ENCODE measurements around the gene MSI1. TPM values are rescaled to one million over a fixed set of nuclear protein-coding genes. Genes with fewer than 3 reads are reported as not detected.

The MSI1 gene
- total and polyA plus RNA-seq, 2 experiments from 2014 or later, result 12.8 to 16.9 TPM

GRCh38 chr12:120347766-120348165 lies 21.2 kb downstream of the MSI1 start:
- H3K27me3 ChIP-seq (ENCODE audit: insufficient read depth), result no peaks in the 10 kb centered on the region
- H3K4me3 ChIP-seq, result no peak overlapping the region
- no peaks in the 10 kb centered on the region for H3K79me2 ChIP-seq (replicated peaks; ENCODE audit: insufficient read depth)
- H3F3A ChIP-seq (replicated peaks; ENCODE audit: low read depth), result no peaks in the 10 kb centered on the region
- H3K4me1 Mint-ChIP-seq, result no peaks in the 10 kb centered on the region
- no peaks in the 10 kb centered on the region; the same call in 2 of the 3 replicates for H3K9me3 Mint-ChIP-seq
- no peak overlapping the region for H3K4me3 Mint-ChIP-seq
- H2AFZ ChIP-seq, result no peak overlapping the region
- no peak for TF ChIP-seq EZH2 (IDR thresholded peaks at IDR 0.05; ENCODE audit: low read depth, unreplicated experiment)
- no peak for TF ChIP-seq ZNF114 (CRISPR knock-in tag; IDR thresholded peaks at IDR 0.05)
- TF ChIP-seq ETS1 (IDR thresholded peaks at IDR 0.05), result no peak
- TF ChIP-seq STAT1 (IDR thresholded peaks at IDR 0.05; ENCODE audit: unreplicated experiment), result no peak
- TF ChIP-seq EZH2phosphoT487 (IDR thresholded peaks at IDR 0.05; ENCODE audit: unreplicated experiment), result no peak
- no peak for TF ChIP-seq ZNF462 (CRISPR knock-in tag; IDR thresholded peaks at IDR 0.05)
- TF ChIP-seq NANOG (IDR thresholded peaks at IDR 0.05; ENCODE audit: borderline replicate concordance), result no peak
- TF ChIP-seq JUNB (IDR thresholded peaks at IDR 0.05; ENCODE audit: unreplicated experiment), result no peak
- no peak for TF ChIP-seq REST (IDR thresholded peaks at IDR 0.05; ENCODE audit: unreplicated experiment)
- no peak for TF ChIP-seq ZNF331 (CRISPR knock-in tag; IDR thresholded peaks at IDR 0.05; ENCODE audit: low read depth)
- no peak for TF ChIP-seq POLR2AphosphoS5 (IDR thresholded peaks at IDR 0.05; ENCODE audit: low read depth)
- TF ChIP-seq CTCF (conservative IDR thresholded peaks at IDR 0.05; ENCODE audit: low read depth in 2 of 2), result no peak
- no peak for TF ChIP-seq CREB1 (CRISPR knock-in tag; IDR thresholded peaks at IDR 0.05; ENCODE audit: low read depth)
- peaks cover 12% of the 10 kb centered on the region for H3K27me3 Mint-ChIP-seq (ENCODE audit: insufficient read depth, low read depth, poor library complexity)
- no peaks in the 10 kb centered on the region for H3K36me3 ChIP-seq (ENCODE audit: insufficient read depth)
- H3K4me2 ChIP-seq, result no peak overlapping the region
- DNase-seq (ENCODE audit: low spot score) (no peak), ATAC-seq (no peak)
- peaks cover 71% of the 10 kb centered on the region for H3K36me3 Mint-ChIP-seq (ENCODE audit: low read depth)
- H3K27ac ChIP-seq (ENCODE audit: low read depth), result no peak overlapping the region
- no peak overlapping the region for H3K27ac Mint-ChIP-seq
- no peaks in the 10 kb centered on the region for H3K4me1 ChIP-seq (ENCODE audit: insufficient read depth)
- no peaks in the 10 kb centered on the region for H4K20me1 ChIP-seq (replicated peaks; ENCODE audit: insufficient read depth)
- no peaks in the 10 kb centered on the region for H3K9me2 ChIP-seq (ENCODE audit: insufficient read depth)
